K562 (cell line): ENCODE measurements around the gene RAB3D. TPM values are rescaled to one million over a fixed set of nuclear protein-coding genes. Genes with fewer than 3 reads are reported as not detected.

Experiments
- ARHGAP35 ChIP-seq: fragments of 450-650 bp; IDR thresholded peaks from 2 replicates; pipeline ENCODE4 v1.6.1; 2018; ENCODE audit not compliant: partially characterized antibody
- ATF7 ChIP-seq: fragments of 450-650 bp; IDR thresholded peaks from 2 replicates; pipeline ENCODE4 v1.7.1; 2014; ENCODE audit warnings: mild to moderate bottlenecking, moderate library complexity
- EWSR1 ChIP-seq: fragments of 450-650 bp; IDR thresholded peaks from 2 replicates; pipeline ENCODE4 v1.6.1; 2018; ENCODE audit warnings: borderline replicate concordance, mild to moderate bottlenecking, low read depth, moderate library complexity; ENCODE audit not compliant: partially characterized antibody
- FIP1L1 ChIP-seq: fragments of 200-400 bp; formaldehyde crosslinking; IDR thresholded peaks from 2 replicates; pipeline ENCODE4 v1.6.1; 2018; ENCODE audit warnings: mild to moderate bottlenecking, low read depth, low read length; ENCODE audit not compliant: poor library complexity, severe bottlenecking
- MAX ChIP-seq: sonication (generic); formaldehyde crosslinking; IDR thresholded peaks from 2 replicates; pipeline ENCODE4 v1.9.0; 2022; ENCODE audit warnings: mild to moderate bottlenecking, missing genetic modification reagents
- MGA ChIP-seq: fragments of 450-650 bp; IDR thresholded peaks from 2 replicates; pipeline ENCODE4 v1.6.1; 2016; ENCODE audit warnings: mild to moderate bottlenecking, moderate library complexity
- POLR2A ChIP-seq: fragments of 450-650 bp; conservative IDR thresholded peaks from 2 replicates; pipeline ENCODE4 v1.6.1; 2016
- TAF1 ChIP-seq: IDR thresholded peaks from 2 replicates; pipeline ENCODE4 v1.6.1; 2011; ENCODE audit warnings: mild to moderate bottlenecking, low read length, moderate library complexity; ENCODE audit not compliant: insufficient read depth, control insufficient read depth, severe bottlenecking; ENCODE audit errors: extremely low read depth
- TBL1XR1 ChIP-seq, 2 experiments: IDR thresholded peaks; 2 replicates each; pipeline ENCODE4 v1.6.1; 2012; ENCODE audit warnings: improper control_type of control experiment in 2 of 2, low read length in 2 of 2, mild to moderate bottlenecking in 1 of 2
- TRIM24 ChIP-seq, 2 experiments: fragments of 450-650 bp; IDR thresholded peaks; 2 replicates each; pipeline ENCODE4 v1.6.1; 2016
- ZBED1 ChIP-seq: IDR thresholded peaks from 2 replicates; pipeline ENCODE4 v1.6.1; 2014
- ZNF224 ChIP-seq: sonication (generic); formaldehyde crosslinking; IDR thresholded peaks from 2 replicates; pipeline ENCODE4 v1.8.0; 2022; ENCODE audit warnings: mild to moderate bottlenecking, missing genetic modification reagents
- ZNF444 ChIP-seq: fragments of 250-450 bp; sonication (Bioruptor Pico); IDR thresholded peaks from 2 replicates; pipeline ENCODE4 v1.4.0; 2020; ENCODE audit warnings: mild to moderate bottlenecking, moderate library complexity
- ZNF584 ChIP-seq: fragments of 200-800 bp; sonication (Bioruptor generic); IDR thresholded peaks from 2 replicates; pipeline ENCODE4 v1.6.1; 2016; ENCODE audit warnings: low read depth, mild to moderate bottlenecking, missing genetic modification characterization, missing compliant biosample characterization
- ZNF707 ChIP-seq: fragments of 250-450 bp; sonication (Bioruptor Pico); conservative IDR thresholded peaks from 2 replicates; pipeline ENCODE4 v1.8.0; 2022; ENCODE audit warnings: inconsistent platforms, mild to moderate bottlenecking, moderate library complexity
- polyA plus RNA-seq, 8 experiments: library from polyadenylated mRNA; depleted of rRNA in 4 of 8; stranded (reverse) in 5 of 8; unstranded in 3 of 8; fragments of >200 nt; fragmentation: Nextera tagmentation in 2 of 8; fragmentation: Illumina TruSeq in 1 of 8; extraction: Ambion mirVana in 2 of 8; extraction: Trizol in 1 of 8; gene quantifications; 2 replicates each; pipeline versions ENCODE4 v1.2.1 to v1.2.3, GENCODE V29; 2011 to 2014; ENCODE audit warnings: inconsistent platforms in 1 of 8, missing spikeins in 1 of 8
- total RNA-seq, 7 experiments: library from RNA; depleted of rRNA in 6 of 7; stranded (reverse); fragments of >200 nt in 6 of 7; fragmentation: Illumina TruSeq in 2 of 7; extraction: Trizol in 2 of 7; gene quantifications; 2 replicates each; pipeline versions ENCODE4 v1.2.1 to v1.2.3, GENCODE V29; 2011 to 2021; ENCODE audit warnings: low replicate concordance in 1 of 7
- TF ChIP-seq, protein P1 (sequence below): fragments of 450-650 bp; formaldehyde crosslinking; IDR thresholded peaks from 2 replicates; pipeline ENCODE4 v1.4.0; 2022; ENCODE audit warnings: missing genetic modification characterization

RAB3D gene
- total and polyA plus RNA-seq, 9 of the 15 experiments (the other 6 are each of a cell fraction or from before 2014, with no cell fraction given), result 0.34 to 3.3 (median 1.3) TPM

DNA sequence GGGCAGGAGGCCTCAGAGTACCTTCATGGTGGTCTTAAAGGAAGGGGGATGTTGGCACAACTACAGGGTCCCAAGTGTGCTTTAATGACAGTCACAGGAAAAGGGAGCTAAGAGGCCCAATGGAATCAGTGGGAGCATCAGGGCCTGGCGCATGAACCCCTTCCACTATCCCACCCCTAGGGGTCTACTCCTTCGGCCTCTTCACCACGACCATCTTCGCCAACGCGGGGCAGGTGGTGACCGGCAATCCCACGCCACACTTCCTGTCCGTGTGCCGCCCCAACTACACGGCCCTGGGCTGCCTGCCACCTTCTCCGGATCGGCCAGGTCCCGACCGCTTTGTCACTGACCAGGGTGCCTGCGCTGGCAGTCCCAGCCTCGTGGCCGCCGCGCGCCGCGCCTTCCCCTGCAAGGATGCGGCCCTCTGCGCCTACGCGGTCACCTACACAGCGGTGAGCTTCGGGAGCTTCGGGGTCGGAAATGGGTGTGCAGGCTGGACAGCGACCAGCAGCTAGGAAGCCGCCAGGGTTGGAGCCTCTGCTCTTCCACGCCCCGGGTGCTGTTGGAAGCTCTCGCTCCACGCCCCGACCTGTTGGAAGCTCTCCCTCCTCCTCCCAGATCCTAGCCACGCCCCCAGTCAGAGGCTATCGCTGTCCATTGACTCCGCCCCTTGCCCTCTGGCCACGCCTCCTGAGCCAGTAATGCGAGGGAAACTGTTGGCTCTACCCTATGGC lies 21.7 kb upstream of the RAB3D start (continued):
- peak; percentile 83 for TF ChIP-seq MGA
- TF ChIP-seq TAF1, result no peak
- no peak for TF ChIP-seq ZNF707 (CRISPR knock-in tag)
- TF ChIP-seq EWSR1, result no peak
- TF ChIP-seq ARHGAP35, result no peak
- TF ChIP-seq FIP1L1, result no peak
- no peak for TF ChIP-seq ZBED1
- TF ChIP-seq POLR2A, result 0 out of 2 replicates have a peak, but pooled peaks have one; percentile 31
- TF ChIP-seq, protein P1, sequence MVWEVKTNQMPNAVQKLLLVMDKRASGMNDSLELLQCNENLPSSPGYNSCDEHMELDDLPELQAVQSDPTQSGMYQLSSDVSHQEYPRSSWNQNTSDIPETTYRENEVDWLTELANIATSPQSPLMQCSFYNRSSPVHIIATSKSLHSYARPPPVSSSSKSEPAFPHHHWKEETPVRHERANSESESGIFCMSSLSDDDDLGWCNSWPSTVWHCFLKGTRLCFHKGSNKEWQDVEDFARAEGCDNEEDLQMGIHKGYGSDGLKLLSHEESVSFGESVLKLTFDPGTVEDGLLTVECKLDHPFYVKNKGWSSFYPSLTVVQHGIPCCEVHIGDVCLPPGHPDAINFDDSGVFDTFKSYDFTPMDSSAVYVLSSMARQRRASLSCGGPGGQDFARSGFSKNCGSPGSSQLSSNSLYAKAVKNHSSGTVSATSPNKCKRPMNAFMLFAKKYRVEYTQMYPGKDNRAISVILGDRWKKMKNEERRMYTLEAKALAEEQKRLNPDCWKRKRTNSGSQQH (CRISPR knock-in tag), result no peak
- no peak for TF ChIP-seq ZNF224
- TF ChIP-seq TBL1XR1 (IDR thresholded peaks at IDR 0.05; ENCODE audit: low read length in 2 of 2), result no peak
- TF ChIP-seq ZNF584 (CRISPR knock-in tag), result no peak
- no peak for TF ChIP-seq ZNF444 (CRISPR knock-in tag)
- TF ChIP-seq ATF7, result 0 out of 2 replicates have a peak, but pooled peaks have one; percentile 13
- peak; percentile 84 for TF ChIP-seq MAX (CRISPR knock-in tag)
- TF ChIP-seq TRIM24 (IDR thresholded peaks at IDR 0.05), result no peak
